GM23338 (cell line): Measurements from ENCODE around the gene RAD9B. TPM values are rescaled to one million over a fixed set of nuclear protein-coding genes. Genes with fewer than 3 reads are reported as not detected.

Source experiments
- ATAC-seq: fragments of 200-7000 bp; cut with Tn5 transposase; 3 replicates; pipeline ENCODE4 v1.9.1; 2020
- DNase-seq: peaks from one replicate; pipeline ENCODE4 v3.0.0-alpha.2; 2015; ENCODE audit warnings: low spot score
- H2AFZ ChIP-seq: fragments of 200-600 bp; sonication (generic); 2 replicates; pipeline ENCODE4 v1.8.0; 2016; ENCODE audit warnings: antibody characterized with exemption, mild to moderate bottlenecking, moderate library complexity
- H3F3A ChIP-seq: fragments of 200-600 bp; sonication (generic); replicated peaks from 2 replicates; pipeline ENCODE4 v1.8.0; 2017; ENCODE audit warnings: antibody characterized with exemption, mixed run types, low read depth
- H3K27ac ChIP-seq: fragments of 200-600 bp; sonication (generic); 2 replicates; pipeline ENCODE4 v1.6.1; 2016; ENCODE audit warnings: low read depth
- H3K27me3 ChIP-seq: fragments of 200-600 bp; sonication (generic); 2 replicates; pipeline ENCODE4 v1.8.0; 2016; ENCODE audit warnings: mild to moderate bottlenecking, mixed run types, moderate library complexity; ENCODE audit not compliant: insufficient read depth
- H3K36me3 ChIP-seq: fragments of 200-600 bp; sonication (generic); 2 replicates; pipeline ENCODE4 v1.8.0; 2016; ENCODE audit warnings: mild to moderate bottlenecking; ENCODE audit not compliant: insufficient read depth
- H3K4me1 ChIP-seq: fragments of 200-600 bp; sonication (generic); 2 replicates; pipeline ENCODE4 v1.8.0; 2016; ENCODE audit warnings: mild to moderate bottlenecking, moderate library complexity; ENCODE audit not compliant: insufficient read depth
- H3K4me2 ChIP-seq: fragments of 200-600 bp; sonication (generic); 2 replicates; pipeline ENCODE4 v1.7.1; 2017; ENCODE audit warnings: mixed run types
- H3K4me3 ChIP-seq: fragments of 200-600 bp; sonication (generic); 2 replicates; pipeline ENCODE4 v1.6.1; 2016; ENCODE audit warnings: mixed run types
- H3K79me2 ChIP-seq: fragments of 200-600 bp; sonication (generic); replicated peaks from 2 replicates; pipeline ENCODE4 v1.8.0; 2017; ENCODE audit warnings: mild to moderate bottlenecking; ENCODE audit not compliant: insufficient read depth
- H3K9me2 ChIP-seq: fragments of 200-600 bp; sonication (generic); 2 replicates; pipeline ENCODE4 v1.8.0; 2017; ENCODE audit not compliant: insufficient read depth
- H4K20me1 ChIP-seq: fragments of 200-600 bp; sonication (generic); replicated peaks from 2 replicates; pipeline ENCODE4 v1.8.0; 2017; ENCODE audit warnings: mild to moderate bottlenecking; ENCODE audit not compliant: insufficient read depth
- H3K27ac Mint-ChIP-seq: 2 replicates; pipeline ENCODE4 v1.8.0; 2020; ENCODE audit warnings: inconsistent platforms, mild to moderate bottlenecking, moderate library complexity, mixed read lengths
- H3K27me3 Mint-ChIP-seq: 3 replicates; pipeline ENCODE4 v1.8.0; 2022; ENCODE audit warnings: low read depth, mild to moderate bottlenecking, moderate library complexity, mixed read lengths, inconsistent platforms; ENCODE audit not compliant: insufficient read depth, poor library complexity
- H3K36me3 Mint-ChIP-seq: 3 replicates; pipeline ENCODE4 v1.8.0; 2021; ENCODE audit warnings: low read depth, mild to moderate bottlenecking, inconsistent platforms, moderate library complexity, mixed read lengths
- H3K4me1 Mint-ChIP-seq: 3 replicates; pipeline ENCODE4 v1.8.0; 2020; ENCODE audit warnings: mild to moderate bottlenecking, inconsistent platforms, mixed read lengths
- H3K4me3 Mint-ChIP-seq: 3 replicates; pipeline ENCODE4 v1.8.0; 2021; ENCODE audit warnings: moderate library complexity, mild to moderate bottlenecking, inconsistent platforms, mixed read lengths
- H3K9me3 Mint-ChIP-seq: 3 replicates; pipeline ENCODE4 v1.8.0; 2020; ENCODE audit warnings: moderate library complexity, mild to moderate bottlenecking, inconsistent platforms, mixed read lengths
- CREB1 ChIP-seq: fragments of 250-450 bp; sonication (Bioruptor Pico); IDR thresholded peaks from 2 replicates; pipeline ENCODE4 v1.5.0; 2020; ENCODE audit warnings: low read depth, mild to moderate bottlenecking, moderate library complexity
- EZH2 ChIP-seq: fragments of 200-600 bp; sonication (generic); IDR thresholded peaks from one replicate; pipeline ENCODE4 v1.8.0; 2017; ENCODE audit warnings: antibody characterized with exemption, mild to moderate bottlenecking, low read depth; ENCODE audit not compliant: unreplicated experiment
- JUNB ChIP-seq: IDR thresholded peaks from one replicate; pipeline ENCODE4 v1.6.1; 2016; ENCODE audit warnings: antibody characterized with exemption; ENCODE audit not compliant: unreplicated experiment
- NANOG ChIP-seq: IDR thresholded peaks from 2 replicates; pipeline ENCODE4 v1.6.1; 2016; ENCODE audit warnings: antibody characterized with exemption, borderline replicate concordance
- POLR2AphosphoS5 ChIP-seq: IDR thresholded peaks from 2 replicates; pipeline ENCODE4 v1.6.1; 2016; ENCODE audit warnings: antibody characterized with exemption, low read depth
- ZNF114 ChIP-seq: fragments of 250-450 bp; sonication (Bioruptor Pico); IDR thresholded peaks from 2 replicates; pipeline ENCODE4 v1.5.0; 2020; ENCODE audit warnings: mild to moderate bottlenecking, moderate library complexity
- ZNF331 ChIP-seq: fragments of 250-450 bp; sonication (Bioruptor Pico); IDR thresholded peaks from 2 replicates; pipeline ENCODE4 v1.5.0; 2020; ENCODE audit warnings: low read depth, mild to moderate bottlenecking, moderate library complexity
- polyA plus RNA-seq: library from polyadenylated mRNA; unstranded; fragments of >200 nt; fragmentation: Nextera tagmentation; extraction: Ambion mirVana; gene quantifications from 2 replicates; pipeline ENCODE4 v1.2.1, GENCODE V29; 2016
- total RNA-seq: library from RNA; depleted of rRNA; stranded (reverse); fragments of >200 nt; shearing (Covaris generic); gene quantifications from 2 replicates; pipeline ENCODE4 v1.2.3, GENCODE V29; 2014
- TF ChIP-seq, protein P1 (sequence below), 2 experiments: fragments of 200-600 bp in 1 of 2; sonication (generic) in 1 of 2; conservative IDR thresholded peaks; 2 replicates each; pipeline versions ENCODE4 v1.5.1 to v1.6.1; 2016 to 2017; ENCODE audit warnings: antibody characterized with exemption in 2 of 2, low read depth in 2 of 2, mild to moderate bottlenecking in 2 of 2, moderate library complexity in 1 of 2
- TF ChIP-seq, protein P2 (sequence below): IDR thresholded peaks from 2 replicates; pipeline ENCODE4 v1.6.1; 2016; ENCODE audit warnings: antibody characterized with exemption
- TF ChIP-seq, protein P3 (sequence below): fragments of 250-450 bp; sonication (Bioruptor Pico); IDR thresholded peaks from 2 replicates; pipeline ENCODE4 v1.5.0; 2020; ENCODE audit warnings: mild to moderate bottlenecking, moderate library complexity

The RAD9B gene
- total and polyA plus RNA-seq, 2 experiments from 2014 or later, result not detected

DNA sequence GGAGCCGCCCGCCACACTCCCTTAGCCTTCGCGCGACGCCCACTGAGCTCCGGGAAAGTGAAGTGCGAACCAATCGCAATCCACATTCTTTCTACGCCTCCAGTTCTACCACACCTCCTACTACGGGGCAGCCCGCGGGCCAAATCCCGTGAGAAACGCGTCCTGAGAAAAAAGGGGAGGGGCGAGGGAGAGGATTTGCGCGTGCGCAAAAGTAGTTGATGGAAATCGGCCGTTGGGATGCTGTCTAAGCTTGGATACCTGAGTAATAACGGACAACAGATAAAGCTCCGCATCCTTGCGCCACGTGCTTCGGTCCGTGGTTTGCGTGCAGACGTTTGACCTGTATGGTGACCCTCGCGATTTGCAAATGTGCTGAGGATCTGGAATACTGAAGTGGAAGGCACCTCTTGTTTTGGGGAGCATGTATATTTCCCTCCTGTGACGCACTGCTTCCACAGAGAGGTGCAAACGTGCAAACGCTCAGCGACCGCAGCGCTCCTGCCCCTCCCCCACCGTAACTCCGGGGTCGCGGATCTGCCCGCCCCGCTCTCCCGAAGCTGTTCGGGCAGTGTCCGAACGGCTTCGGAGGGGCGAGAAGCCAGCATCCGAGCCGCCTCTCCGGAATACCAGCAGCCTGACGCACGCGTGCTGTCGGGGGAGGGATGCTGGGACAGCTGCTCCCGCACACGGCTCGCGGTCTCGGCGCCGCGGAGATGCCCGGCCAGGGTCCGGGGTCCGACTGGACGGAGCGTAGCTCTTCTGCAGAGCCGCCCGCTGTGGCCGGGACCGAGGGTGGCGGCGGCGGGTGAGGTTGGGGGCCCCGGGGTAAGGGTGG, 33.7 kb upstream of the RAD9B start, which contains the start of the genes FAM216A and GPN3 (continued):
- TF ChIP-seq, protein P1, sequence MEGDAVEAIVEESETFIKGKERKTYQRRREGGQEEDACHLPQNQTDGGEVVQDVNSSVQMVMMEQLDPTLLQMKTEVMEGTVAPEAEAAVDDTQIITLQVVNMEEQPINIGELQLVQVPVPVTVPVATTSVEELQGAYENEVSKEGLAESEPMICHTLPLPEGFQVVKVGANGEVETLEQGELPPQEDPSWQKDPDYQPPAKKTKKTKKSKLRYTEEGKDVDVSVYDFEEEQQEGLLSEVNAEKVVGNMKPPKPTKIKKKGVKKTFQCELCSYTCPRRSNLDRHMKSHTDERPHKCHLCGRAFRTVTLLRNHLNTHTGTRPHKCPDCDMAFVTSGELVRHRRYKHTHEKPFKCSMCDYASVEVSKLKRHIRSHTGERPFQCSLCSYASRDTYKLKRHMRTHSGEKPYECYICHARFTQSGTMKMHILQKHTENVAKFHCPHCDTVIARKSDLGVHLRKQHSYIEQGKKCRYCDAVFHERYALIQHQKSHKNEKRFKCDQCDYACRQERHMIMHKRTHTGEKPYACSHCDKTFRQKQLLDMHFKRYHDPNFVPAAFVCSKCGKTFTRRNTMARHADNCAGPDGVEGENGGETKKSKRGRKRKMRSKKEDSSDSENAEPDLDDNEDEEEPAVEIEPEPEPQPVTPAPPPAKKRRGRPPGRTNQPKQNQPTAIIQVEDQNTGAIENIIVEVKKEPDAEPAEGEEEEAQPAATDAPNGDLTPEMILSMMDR (conservative IDR thresholded peaks at IDR 0.05; ENCODE audit: low read depth in 2 of 2), result no peak
- TF ChIP-seq JUNB (no peak), CREB1 (CRISPR knock-in tag) (peak; percentile 53; the same call in 1 of the 2 replicates), POLR2AphosphoS5 (peak; percentile 95)

DNA sequence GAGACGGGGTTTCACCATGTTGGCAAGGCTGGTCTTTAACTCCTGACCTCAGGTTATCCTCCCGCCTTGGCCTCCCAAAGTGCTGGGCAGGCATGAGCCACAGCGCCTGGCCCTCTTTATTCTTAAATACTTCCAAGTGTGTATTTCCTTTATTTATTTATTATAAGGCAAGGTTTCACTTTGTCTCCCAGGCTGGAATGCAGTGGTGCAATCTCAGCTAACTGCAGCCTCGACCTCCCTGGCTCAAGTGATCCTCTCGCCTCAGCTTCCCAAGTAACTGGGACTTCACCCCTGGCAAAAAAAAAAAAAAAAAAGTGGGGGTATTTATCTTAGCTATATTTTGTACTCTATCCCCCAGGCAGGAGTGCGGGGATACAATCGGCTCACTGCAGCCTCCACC, 26.7 kb upstream of the RAD9B start:
- Mint-ChIP-seq H3K4me3 (no peak overlapping the region), H3K9me3 (no peaks in the 10 kb centered on the region), H3K27ac (no peak overlapping the region), H3K4me1 (no peaks in the 10 kb centered on the region), H3K36me3 (peaks cover 26% of the 10 kb centered on the region; the same call in 2 of the 3 replicates), H3K27me3 (no peaks in the 10 kb centered on the region)
- H3K27ac ChIP-seq, result no peak overlapping the region
- no peak overlapping the region for H3K4me2 ChIP-seq
- H2AFZ ChIP-seq, result no peak overlapping the region
- ATAC-seq (no peak), DNase-seq (no peak)
- no peaks in the 10 kb centered on the region for H3K9me2 ChIP-seq
- no peak overlapping the region for H3K4me3 ChIP-seq
- peaks cover 4% of the 10 kb centered on the region for H4K20me1 ChIP-seq
- peaks cover 12% of the 10 kb centered on the region; the same call in 1 of the 2 replicates for H3K36me3 ChIP-seq
- no peaks in the 10 kb centered on the region for H3F3A ChIP-seq
- H3K27me3 ChIP-seq, result no peaks in the 10 kb centered on the region
- no peaks in the 10 kb centered on the region for H3K4me1 ChIP-seq
- peaks cover 10% of the 10 kb centered on the region for H3K79me2 ChIP-seq
- TF ChIP-seq CREB1 (CRISPR knock-in tag) (no peak), ZNF114 (CRISPR knock-in tag) (no peak), NANOG (no peak), ZNF331 (CRISPR knock-in tag) (no peak), EZH2 (no peak)
- TF ChIP-seq, protein P2, sequence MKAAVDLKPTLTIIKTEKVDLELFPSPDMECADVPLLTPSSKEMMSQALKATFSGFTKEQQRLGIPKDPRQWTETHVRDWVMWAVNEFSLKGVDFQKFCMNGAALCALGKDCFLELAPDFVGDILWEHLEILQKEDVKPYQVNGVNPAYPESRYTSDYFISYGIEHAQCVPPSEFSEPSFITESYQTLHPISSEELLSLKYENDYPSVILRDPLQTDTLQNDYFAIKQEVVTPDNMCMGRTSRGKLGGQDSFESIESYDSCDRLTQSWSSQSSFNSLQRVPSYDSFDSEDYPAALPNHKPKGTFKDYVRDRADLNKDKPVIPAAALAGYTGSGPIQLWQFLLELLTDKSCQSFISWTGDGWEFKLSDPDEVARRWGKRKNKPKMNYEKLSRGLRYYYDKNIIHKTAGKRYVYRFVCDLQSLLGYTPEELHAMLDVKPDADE, result no peak
- TF ChIP-seq, protein P1 (conservative IDR thresholded peaks at IDR 0.05; ENCODE audit: low read depth in 2 of 2), result no peak
- TF ChIP-seq, protein P3, sequence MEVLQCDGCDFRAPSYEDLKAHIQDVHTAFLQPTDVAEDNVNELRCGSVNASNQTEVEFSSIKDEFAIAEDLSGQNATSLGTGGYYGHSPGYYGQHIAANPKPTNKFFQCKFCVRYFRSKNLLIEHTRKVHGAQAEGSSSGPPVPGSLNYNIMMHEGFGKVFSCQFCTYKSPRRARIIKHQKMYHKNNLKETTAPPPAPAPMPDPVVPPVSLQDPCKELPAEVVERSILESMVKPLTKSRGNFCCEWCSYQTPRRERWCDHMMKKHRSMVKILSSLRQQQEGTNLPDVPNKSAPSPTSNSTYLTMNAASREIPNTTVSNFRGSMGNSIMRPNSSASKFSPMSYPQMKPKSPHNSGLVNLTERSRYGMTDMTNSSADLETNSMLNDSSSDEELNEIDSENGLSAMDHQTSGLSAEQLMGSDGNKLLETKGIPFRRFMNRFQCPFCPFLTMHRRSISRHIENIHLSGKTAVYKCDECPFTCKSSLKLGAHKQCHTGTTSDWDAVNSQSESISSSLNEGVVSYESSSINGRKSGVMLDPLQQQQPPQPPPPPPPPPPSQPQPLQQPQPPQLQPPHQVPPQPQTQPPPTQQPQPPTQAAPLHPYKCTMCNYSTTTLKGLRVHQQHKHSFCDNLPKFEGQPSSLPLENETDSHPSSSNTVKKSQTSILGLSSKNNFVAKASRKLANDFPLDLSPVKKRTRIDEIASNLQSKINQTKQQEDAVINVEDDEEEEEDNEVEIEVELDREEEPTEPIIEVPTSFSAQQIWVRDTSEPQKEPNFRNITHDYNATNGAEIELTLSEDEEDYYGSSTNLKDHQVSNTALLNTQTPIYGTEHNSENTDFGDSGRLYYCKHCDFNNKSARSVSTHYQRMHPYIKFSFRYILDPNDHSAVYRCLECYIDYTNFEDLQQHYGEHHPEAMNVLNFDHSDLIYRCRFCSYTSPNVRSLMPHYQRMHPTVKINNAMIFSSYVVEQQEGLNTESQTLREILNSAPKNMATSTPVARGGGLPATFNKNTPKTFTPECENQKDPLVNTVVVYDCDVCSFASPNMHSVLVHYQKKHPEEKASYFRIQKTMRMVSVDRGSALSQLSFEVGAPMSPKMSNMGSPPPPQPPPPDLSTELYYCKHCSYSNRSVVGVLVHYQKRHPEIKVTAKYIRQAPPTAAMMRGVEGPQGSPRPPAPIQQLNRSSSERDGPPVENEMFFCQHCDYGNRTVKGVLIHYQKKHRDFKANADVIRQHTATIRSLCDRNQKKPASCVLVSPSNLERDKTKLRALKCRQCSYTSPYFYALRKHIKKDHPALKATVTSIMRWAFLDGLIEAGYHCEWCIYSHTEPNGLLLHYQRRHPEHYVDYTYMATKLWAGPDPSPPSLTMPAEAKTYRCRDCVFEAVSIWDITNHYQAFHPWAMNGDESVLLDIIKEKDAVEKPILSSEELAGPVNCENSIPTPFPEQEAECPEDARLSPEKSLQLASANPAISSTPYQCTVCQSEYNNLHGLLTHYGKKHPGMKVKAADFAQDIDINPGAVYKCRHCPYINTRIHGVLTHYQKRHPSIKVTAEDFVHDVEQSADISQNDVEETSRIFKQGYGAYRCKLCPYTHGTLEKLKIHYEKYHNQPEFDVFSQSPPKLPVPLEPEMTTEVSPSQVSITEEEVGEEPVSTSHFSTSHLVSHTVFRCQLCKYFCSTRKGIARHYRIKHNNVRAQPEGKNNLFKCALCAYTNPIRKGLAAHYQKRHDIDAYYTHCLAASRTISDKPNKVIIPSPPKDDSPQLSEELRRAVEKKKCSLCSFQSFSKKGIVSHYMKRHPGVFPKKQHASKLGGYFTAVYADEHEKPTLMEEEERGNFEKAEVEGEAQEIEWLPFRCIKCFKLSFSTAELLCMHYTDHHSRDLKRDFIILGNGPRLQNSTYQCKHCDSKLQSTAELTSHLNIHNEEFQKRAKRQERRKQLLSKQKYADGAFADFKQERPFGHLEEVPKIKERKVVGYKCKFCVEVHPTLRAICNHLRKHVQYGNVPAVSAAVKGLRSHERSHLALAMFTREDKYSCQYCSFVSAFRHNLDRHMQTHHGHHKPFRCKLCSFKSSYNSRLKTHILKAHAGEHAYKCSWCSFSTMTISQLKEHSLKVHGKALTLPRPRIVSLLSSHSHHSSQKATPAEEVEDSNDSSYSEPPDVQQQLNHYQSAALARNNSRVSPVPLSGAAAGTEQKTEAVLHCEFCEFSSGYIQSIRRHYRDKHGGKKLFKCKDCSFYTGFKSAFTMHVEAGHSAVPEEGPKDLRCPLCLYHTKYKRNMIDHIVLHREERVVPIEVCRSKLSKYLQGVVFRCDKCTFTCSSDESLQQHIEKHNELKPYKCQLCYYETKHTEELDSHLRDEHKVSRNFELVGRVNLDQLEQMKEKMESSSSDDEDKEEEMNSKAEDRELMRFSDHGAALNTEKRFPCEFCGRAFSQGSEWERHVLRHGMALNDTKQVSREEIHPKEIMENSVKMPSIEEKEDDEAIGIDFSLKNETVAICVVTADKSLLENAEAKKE (CRISPR knock-in tag), result no peak
